ENCODE results near the gene GTF2IRD1. TPM values are rescaled to one million over a fixed set of nuclear protein-coding genes. Genes with fewer than 3 reads are reported as not detected.
A peak's percentile ranks its signal among the peaks of the same experiment; 100 is the strongest.

GTF2IRD1 gene
- total and polyA plus RNA-seq, 2 of the 13 experiments (the other 11 are each of a cell fraction or from before 2014, with no cell fraction given), result 16.5 to 26.7 TPM

GRCh38 chr7:74503943-74504342 lies 50.2 kb downstream of the GTF2IRD1 start:
- Histone ChIP-seq H4K20me1 (ENCODE audit: insufficient read depth, low read length) (peaks cover 11% of the 10 kb centered on the region; the same call in 1 of the 2 replicates), H3K27ac (ENCODE audit: extremely low read length, insufficient read depth, low read length) (no peak overlapping the region), H2AFZ (ENCODE audit: low read length) (no peak overlapping the region), H3K9me3 (ENCODE audit: low read length) (no peaks in the 10 kb centered on the region), H3K4me2 (ENCODE audit: low read depth, low read length) (no peak overlapping the region), H3K4me3 (replicated peaks in 1 of 3; ENCODE audit: insufficient read depth in 1 of 3, low read depth in 2 of 3, low read length in 3 of 3) (no peak overlapping the region), H3K9ac (ENCODE audit: insufficient read depth, low read depth, low read length) (no peak overlapping the region), H3K79me2 (ENCODE audit: insufficient read depth, low read length) (peaks cover 6% of the 10 kb centered on the region), H3K4me1 (ENCODE audit: insufficient read depth, low read length) (peaks cover 11% of the 10 kb centered on the region), H3K27me3 (ENCODE audit: control insufficient read depth in 1 of 2, insufficient read depth in 2 of 2, low read length in 2 of 2) (no peaks in the 10 kb centered on the region), H3K36me3 (replicated peaks in 1 of 2; ENCODE audit: control insufficient read depth in 1 of 2, insufficient read depth in 2 of 2, low read length in 2 of 2) (peaks cover 3 to 10% of the 10 kb centered on the region in 2 experiments; a peak in 3 of 5 replicates)
- ATAC-seq (no peak), DNase-seq (ENCODE audit: low spot score) (no peak), FAIRE-seq (no peak)
- 99% methylated on average over 8 of the region's 8 CpGs for WGBS (ENCODE audit: low lambda C conversion rate)
- in situ Hi-C loops (cut with HindIII; ENCODE audit: extremely low pct_ligation_motif_present, low pct_unique_long_range_greater_than_20kb), result no loop called here
- intact Hi-C loops (cut with micrococcal nuclease; ENCODE audit: unreplicated experiment), result no loop called here
- no TSS peak for BruUV-seq (replicated peaks)
- POLR2A ChIA-PET, result no interaction called here
- no peak for TF ChIP-seq ZNF777 (CRISPR knock-in tag; IDR thresholded peaks at IDR 0.05)
- no peak for TF ChIP-seq DR1 (CRISPR knock-in tag; IDR thresholded peaks at IDR 0.05)
- CTCF ChIA-PET (ENCODE audit: low intra/inter-chr PET ratio, low total read pairs), result no interaction called here

- 95% methylated on average over 17 of the region's 20 CpGs for WGBS (ENCODE audit: low lambda C conversion rate)
- Histone ChIP-seq H3K4me2 (ENCODE audit: low read depth, low read length) (no peak overlapping the region), H4K20me1 (ENCODE audit: insufficient read depth, low read length) (peaks cover 8% of the 10 kb centered on the region; the same call in 1 of the 2 replicates), H3K4me3 (replicated peaks in 1 of 3; ENCODE audit: insufficient read depth in 1 of 3, low read depth in 2 of 3, low read length in 3 of 3) (no peak overlapping the region), H3K79me2 (ENCODE audit: insufficient read depth, low read length) (no peaks in the 10 kb centered on the region), H3K36me3 (replicated peaks in 1 of 2; ENCODE audit: control insufficient read depth in 1 of 2, insufficient read depth in 2 of 2, low read length in 2 of 2) (peaks cover 5 to 15% of the 10 kb centered on the region in 2 experiments; a peak in 2 of 5 replicates), H3K9ac (ENCODE audit: insufficient read depth, low read depth, low read length) (no peak overlapping the region), H3K9me3 (ENCODE audit: low read length) (no peaks in the 10 kb centered on the region), H3K27me3 (ENCODE audit: control insufficient read depth in 1 of 2, insufficient read depth in 2 of 2, low read length in 2 of 2) (no peaks in the 10 kb centered on the region), H2AFZ (ENCODE audit: low read length) (no peak overlapping the region), H3K27ac (ENCODE audit: extremely low read length, insufficient read depth, low read length) (no peak overlapping the region), H3K4me1 (ENCODE audit: insufficient read depth, low read length) (no peaks in the 10 kb centered on the region)
- TF ChIP-seq AGO2 (optimal IDR thresholded peaks at IDR 0.05; ENCODE audit: low read depth, low read length) (peak; percentile 42), CTCF (CRISPR knock-in tag; IDR thresholded peaks at IDR 0.05) (no peak)
- FAIRE-seq (no peak), DNase-seq (ENCODE audit: low spot score) (no peak), ATAC-seq (no peak)
- intact Hi-C loops (cut with micrococcal nuclease; ENCODE audit: unreplicated experiment) (no loop called here), in situ Hi-C loops (cut with HindIII; ENCODE audit: extremely low pct_ligation_motif_present, low pct_unique_long_range_greater_than_20kb) (no loop called here)
- ChIA-PET CTCF (ENCODE audit: low intra/inter-chr PET ratio, low total read pairs) (no interaction called here), POLR2A (no interaction called here)
- no TSS peak for BruUV-seq (replicated peaks)
Measured at GRCh38 chr7:74505471-74506324, 52.0 kb downstream of the GTF2IRD1 start.
